IMR-90 (cell line): ENCODE data around the gene RASA1.

Source experiments
- BHLHE40 ChIP-seq: fragments of 150-350 bp; IDR thresholded peaks from 2 replicates; pipeline ENCODE4 v1.6.1; 2016; ENCODE audit warnings: mild to moderate bottlenecking, low read depth, low read length
- CEBPB ChIP-seq: IDR thresholded peaks from 2 replicates; pipeline ENCODE4 v1.6.1; 2012; ENCODE audit warnings: low read depth, low read length, improper control_type of control experiment
- CTCF ChIP-seq: conservative IDR thresholded peaks from 2 replicates; pipeline ENCODE4 v1.5.1; 2012; ENCODE audit warnings: mild to moderate bottlenecking, low read depth, low read length, improper control_type of control experiment
- FOS ChIP-seq: fragments of 150-350 bp; IDR thresholded peaks from 2 replicates; pipeline ENCODE4 v1.6.1; 2016; ENCODE audit warnings: low read depth, low read length
- NFE2L2 ChIP-seq: fragments of 150-350 bp; IDR thresholded peaks from 2 replicates; pipeline ENCODE4 v1.6.1; 2016; ENCODE audit warnings: low read depth, mild to moderate bottlenecking, low read length
- POLR2A ChIP-seq: IDR thresholded peaks from 2 replicates; pipeline ENCODE4 v1.6.1; 2012; ENCODE audit warnings: mild to moderate bottlenecking, low read depth, low read length
- RAD21 ChIP-seq: IDR thresholded peaks from 2 replicates; pipeline ENCODE4 v1.6.1; 2012; ENCODE audit warnings: low read length, improper control_type of control experiment
- RCOR1 ChIP-seq: IDR thresholded peaks from 2 replicates; pipeline ENCODE4 v1.6.1; 2012; ENCODE audit warnings: mild to moderate bottlenecking, low read length, improper control_type of control experiment; ENCODE audit not compliant: insufficient replicate concordance
- RFX5 ChIP-seq: IDR thresholded peaks from 2 replicates; pipeline ENCODE4 v1.8.0; 2012; ENCODE audit warnings: low read depth, mild to moderate bottlenecking, low read length, moderate library complexity
- SMC3 ChIP-seq: fragments of 150-350 bp; IDR thresholded peaks from 2 replicates; pipeline ENCODE4 v1.6.1; 2016; ENCODE audit warnings: low read depth, mild to moderate bottlenecking, antibody characterized with exemption, low read length, moderate library complexity
- USF2 ChIP-seq: fragments of 150-350 bp; IDR thresholded peaks from 2 replicates; pipeline ENCODE4 v1.6.1; 2017; ENCODE audit warnings: mild to moderate bottlenecking, antibody characterized with exemption, low read length, low read depth

- TF ChIP-seq CTCF (no peak), CEBPB (no peak), POLR2A (no peak), RFX5 (no peak), SMC3 (no peak), RAD21 (no peak), USF2 (no peak), RCOR1 (no peak), NFE2L2 (no peak), BHLHE40 (no peak), FOS (no peak)
These were observed 36.5 kb upstream of the RASA1 start for GRCh38 chr5:87231037-87231808.
